IPS-NIHi7 (cell line): Measurements from ENCODE around the gene CDC25A.
"Not testable (repeated sequence)": the region's sequence is repeated elsewhere in the genome, so short reads cannot be mapped to it uniquely, and the experiment has no call there.

Experiments
- DNase-seq: peaks from one replicate; pipeline ENCODE4 v3.0.0; 2012; ENCODE audit warnings: mixed read lengths; ENCODE audit errors: extremely low spot score

Gene CDC25A

DNA sequence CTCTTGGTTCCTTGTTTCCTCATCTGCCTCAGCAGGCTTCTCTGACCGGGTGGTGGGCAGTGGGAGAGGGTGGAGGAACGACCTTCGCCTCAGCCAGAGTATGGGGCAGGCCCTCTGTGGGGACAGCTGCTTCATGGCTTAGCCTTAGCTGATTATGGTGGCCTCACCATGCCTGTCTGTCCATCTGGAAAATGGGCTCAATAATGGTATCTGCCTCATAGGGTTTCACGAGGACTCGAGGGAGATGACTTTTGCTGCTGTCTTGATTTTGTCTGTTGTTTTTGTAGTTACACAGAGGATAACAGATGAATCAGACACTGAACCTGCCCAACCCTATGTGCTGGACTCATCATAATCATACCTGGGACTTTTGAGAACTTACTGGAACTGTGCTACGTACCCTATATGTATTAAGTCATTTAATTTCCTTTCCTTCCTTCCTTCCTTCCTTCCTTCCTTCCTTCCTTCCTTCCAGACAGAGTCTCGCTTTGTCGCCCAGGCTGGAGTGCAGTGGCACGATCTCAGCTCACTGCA, 46.5 kb downstream of the CDC25A start:
- DNase-seq, result no peak

DNA sequence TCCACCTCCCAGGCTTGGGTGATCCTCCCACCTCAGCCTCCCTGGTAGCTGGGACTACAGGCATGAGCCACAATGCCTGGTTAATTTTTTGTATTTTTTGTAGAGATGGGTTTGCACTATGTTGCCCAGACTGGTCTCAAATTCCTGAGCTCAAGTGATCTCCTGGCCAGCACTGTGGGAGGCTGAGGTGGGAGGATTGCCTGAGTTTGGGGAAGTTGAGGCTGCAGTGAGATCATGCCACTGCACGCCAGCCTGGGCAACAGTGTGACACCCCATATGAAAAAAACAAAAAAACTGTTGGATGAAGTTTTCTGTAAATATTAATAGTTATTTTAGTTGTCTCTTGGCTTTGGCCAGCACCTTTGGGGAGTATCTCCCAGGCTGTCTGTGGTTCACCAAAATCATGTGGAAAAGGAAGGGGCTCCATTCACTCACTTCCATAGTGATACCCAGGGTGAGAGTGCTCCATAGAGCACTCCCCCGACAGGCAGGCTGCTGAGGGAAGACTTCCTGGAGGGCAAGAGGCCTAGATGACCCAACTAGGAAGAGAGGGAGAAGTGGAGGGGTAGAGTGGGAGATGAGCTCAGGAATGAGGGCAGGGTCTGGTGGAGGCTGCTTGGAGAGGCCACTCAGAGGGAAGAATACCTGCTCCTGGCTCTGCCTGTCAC, 47.1 kb downstream of the CDC25A start:
- no peak for DNase-seq

DNA sequence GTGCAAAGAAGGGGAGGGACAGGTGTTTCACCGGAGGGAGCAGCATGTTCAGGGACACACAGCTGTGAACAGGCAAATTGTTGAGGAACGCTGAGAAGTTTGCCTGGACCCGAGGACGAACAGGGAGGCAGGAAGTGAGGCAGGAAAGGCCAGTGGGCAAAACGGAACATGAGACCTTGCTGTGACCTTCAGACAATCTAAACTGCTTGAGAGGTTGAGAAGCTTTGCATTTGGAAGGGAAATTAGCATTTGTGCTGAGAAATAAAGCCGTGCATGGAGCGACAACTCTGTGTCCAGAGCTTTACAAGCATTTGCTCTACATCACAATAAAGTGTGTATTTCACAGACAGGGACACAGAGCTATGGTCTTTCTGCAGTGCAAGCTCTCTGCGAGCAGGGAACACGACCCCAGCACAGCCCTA, 47.9 kb downstream of the CDC25A start:
- no peak for DNase-seq

DNA sequence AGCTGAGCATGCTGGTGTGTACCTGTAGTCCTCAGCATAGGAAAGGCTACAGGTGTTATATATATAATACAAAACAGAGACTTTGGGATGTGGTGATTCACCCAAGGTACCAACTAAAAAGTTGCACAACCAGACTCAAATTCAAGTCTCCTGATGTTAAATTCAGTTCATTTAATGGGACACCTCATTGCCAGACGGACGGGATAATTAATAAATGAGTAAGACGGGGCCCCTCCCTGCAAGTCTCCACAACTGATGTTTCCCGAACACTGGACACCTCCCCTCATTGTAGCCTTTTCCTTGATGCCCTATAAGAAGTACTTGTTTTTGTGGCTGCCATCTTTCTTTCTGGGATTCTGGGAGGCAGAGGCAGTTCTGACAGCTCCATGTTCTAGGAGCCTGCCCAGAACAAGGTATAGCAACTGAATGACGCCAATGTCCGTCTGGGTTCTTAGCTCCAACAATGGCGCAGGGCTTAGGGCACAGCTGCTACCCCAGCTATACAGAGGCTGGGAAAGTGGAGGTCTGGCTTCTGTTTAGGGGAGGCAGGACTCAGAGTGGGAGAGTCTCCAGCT, 50.7 kb downstream of the CDC25A start:
- DNase-seq, result no peak

DNA sequence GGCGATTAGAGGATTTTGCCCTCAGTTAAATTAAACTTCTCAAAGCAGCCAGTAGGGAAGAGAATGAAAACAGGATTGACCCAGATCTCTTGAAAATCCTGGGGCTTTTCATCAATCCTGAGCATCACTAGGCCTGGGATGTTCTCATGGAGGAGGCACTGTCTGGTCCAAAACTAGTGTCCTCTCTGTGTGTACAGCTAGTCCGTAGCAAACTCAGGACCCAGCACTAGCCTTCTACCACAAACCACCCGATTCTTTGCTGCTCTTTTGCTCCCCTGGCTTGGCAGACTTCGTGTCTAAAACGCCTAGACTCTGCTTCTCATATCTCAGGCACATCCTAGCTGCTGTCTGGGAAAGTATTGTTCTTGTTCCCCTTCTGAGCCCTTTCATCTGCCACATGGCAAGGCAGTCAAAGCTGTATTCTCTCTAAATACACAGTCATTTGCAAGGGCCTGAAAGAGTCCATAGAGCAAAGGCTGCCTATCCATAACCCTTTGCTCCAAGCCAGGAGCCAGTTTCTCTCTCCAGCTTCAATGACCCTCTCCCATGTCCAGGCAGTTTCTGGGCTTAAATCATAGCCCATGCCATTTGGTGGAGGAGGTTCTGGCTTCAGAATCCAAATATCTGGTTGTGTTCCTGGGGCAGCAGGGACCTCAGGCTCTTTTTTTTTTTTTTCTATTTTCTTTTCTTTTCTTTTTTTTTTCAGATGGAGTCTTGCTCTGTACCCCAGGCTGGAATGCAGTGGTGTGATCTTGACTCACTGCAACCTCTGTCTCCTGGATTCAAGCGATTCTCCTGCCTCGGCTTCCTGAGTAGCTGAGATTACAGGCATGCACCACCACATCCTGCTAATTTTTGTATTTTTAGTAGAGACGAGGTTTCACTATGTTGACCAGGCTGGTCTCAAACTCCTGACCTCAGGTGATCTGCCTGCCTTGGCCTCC, 52.4 kb downstream of the CDC25A start:
- no peak for DNase-seq

DNA sequence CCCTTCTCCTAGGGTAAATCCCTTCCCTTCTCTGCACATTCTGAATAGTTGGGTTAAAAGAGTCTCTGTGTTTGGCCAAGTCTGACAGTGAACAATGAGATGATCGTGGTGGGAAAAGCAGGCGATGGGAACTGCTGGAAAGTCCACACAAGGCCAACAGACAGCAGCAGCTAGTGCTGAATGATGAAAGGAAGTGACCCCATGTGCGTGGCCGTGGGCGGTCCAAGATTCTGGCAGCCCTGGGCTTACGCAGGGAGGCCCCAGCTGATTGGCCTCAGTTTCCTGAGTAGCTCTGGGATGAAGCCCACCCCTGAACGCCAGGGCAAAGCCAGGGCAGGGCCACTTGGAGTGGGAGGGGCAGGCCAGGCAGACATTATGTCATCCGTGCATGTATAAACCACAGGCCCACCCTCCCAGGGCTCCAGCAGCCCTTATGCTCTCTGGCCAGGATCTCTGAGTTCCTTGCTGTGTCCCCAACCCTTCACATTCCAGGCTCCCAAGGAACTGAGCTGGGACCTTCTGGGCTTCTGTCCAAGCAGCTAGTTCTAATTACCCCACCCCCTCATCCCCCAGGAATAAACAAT, 57.8 kb downstream of the CDC25A start:
- no peak for DNase-seq

DNA sequence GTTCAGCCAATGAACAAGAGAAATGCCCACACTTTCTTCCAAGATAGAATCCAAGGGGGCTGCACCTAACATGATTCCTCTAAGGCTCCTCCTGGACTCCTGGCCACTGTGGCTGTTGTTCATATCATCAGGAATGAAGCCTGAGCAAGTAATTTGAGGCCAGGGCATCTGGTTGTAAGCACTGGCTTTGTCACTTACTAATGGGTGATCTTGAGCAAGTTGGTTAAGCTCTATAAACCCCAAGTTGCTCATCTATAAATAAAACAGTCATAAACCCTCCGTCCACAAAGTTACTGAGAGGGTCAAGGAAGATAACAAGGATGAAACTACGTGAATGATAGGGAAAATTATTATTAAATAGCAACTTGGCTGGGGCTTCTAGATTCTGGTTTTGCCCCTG, 58.3 kb downstream of the CDC25A start:
- no peak for DNase-seq

DNA sequence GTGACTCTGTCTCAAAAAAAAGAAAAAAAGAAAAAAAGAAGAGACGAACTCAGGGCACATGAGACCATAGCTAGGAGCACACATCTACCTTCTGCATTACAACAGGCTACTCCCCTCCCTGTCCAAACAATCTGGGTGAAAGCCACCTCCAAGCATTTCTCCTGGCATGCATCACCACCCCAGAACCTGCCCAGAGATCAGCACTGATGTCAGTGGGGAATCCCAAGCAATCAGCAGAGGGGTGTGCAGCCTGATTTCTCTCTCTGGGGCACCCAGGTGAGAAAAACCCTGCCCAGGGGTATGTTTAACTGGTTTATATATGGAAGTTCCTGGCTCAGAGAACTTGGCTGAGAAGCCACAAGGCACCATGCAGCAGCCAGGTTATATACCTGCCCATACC, 59.4 kb downstream of the CDC25A start:
- no peak for DNase-seq

DNA sequence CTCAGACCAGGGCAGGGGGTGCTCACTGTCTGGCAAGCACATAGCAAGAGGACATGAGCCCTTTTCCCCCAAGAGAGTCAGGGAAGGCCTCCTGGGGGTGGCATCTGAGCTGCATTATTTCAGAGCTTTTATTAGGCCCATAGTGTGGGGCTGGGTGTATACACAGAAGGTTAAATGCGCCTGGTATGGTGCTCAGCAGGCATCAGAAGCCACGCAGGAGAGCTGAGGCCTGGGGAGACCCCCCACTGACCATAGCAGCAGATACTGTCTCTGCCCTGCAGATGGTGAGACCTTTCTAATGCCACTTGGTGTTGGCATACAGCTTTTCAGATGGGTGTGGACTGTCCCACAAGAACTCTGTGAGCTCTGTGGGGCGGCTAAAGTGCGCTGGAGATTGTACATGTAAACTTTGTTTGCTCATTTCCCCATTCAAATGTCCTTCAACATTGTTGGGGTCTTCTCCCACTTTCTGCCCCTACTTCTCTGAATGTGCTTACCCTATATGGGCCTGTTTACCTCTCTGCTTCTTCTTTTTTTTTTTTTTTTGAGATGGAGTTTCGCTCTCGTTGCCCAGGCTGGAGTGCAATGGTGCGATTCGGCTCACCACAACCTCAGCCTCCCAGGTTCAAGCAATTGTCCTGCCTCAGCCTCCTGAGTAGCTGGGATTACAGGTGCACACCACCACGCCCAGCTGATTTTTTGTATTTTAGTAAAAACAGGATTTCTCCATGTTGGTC, 62.2 kb downstream of the CDC25A start:
- no peak for DNase-seq

DNA sequence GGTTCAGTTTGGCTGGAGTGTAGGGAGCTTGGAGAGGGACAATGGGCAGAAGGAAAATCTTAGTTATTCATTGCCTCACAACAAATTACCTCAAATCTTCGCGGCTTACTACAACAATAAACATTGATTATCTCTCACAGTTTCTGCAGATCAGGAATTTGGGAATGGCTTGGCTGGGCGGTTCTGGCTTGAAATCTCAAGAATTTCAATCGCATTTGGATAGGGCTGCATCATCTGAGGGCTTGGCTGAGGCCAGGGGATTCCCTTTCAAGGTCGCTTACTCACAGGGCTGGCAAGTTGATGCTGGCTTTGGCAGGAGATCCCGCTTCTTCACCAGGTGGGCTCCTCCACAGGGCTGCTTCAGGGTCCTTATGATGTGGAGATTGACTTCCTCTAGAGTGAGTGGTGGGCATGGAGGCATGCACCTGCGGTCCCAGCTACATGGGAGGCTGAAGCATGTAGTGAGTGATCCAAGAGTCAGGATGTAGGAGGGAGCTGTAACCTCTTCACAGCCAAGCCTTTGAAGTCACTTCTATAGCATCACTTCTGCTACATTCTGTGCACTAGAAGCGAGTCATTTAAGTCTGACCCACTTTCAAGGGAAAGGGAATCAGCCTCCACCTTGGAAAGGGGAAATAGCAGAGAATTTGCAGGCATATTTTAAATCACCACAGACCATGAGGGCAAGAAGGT, 63.1 kb downstream of the CDC25A start:
- no peak for DNase-seq

DNA sequence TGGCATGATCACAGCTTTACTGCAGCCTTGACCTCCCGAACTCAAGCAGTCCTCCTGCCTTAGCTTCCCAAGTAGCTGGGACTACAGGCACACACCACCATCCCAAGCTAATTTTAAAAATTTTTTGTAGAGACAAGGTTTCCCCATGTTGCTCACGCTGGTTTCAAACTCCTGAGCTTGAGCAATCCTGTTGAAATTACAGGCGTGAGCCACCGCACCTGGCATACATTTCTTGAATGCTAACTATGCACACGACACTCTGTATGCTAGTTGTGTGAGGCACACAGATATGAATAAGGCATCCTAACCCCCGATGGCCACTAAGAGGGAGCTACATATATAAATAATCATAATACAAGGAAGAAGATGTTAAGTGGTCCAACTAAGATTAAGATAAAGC, 64.9 kb downstream of the CDC25A start:
- DNase-seq, result no peak

DNA sequence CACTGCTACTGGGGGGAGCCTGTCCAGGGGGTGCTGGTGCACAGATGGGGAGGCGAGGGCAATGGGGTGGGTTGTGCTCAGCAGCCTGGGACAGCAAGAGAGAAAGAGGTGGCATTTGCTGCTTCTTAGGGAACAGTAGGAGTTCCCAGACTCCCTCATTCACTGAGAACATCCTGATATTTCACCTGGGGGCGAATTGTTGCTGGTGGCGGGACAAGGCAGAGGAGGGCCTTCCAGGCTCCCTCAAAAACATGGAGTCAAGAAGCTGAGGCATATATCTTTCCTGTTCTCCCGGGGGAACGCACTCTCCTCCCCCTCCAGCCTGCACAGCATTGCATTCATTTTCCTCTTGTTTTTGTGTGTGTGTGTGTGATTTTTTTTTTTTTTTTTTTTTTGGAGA, 65.7 kb downstream of the CDC25A start:
- no peak for DNase-seq

DNA sequence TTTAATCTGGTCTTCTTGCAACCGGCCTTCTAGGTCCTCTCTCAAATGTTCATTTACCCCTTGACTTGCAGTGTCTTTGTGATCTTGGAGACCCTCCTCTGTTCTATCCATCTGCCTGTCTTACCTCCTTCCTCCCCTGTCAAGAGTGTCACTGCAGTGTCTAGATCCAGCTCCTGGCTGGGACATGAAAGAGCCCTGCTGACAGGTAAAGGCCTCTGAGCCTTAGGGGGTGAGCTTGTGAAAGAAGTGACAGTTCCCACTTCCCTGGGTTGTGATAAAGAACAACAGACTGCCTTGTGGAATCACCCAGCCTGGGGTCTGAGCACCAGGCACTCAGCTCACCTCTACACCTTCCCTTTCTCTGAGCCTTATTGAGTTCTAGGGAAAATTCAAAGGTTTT, 68.0 kb downstream of the CDC25A start:
- no peak for DNase-seq

DNA sequence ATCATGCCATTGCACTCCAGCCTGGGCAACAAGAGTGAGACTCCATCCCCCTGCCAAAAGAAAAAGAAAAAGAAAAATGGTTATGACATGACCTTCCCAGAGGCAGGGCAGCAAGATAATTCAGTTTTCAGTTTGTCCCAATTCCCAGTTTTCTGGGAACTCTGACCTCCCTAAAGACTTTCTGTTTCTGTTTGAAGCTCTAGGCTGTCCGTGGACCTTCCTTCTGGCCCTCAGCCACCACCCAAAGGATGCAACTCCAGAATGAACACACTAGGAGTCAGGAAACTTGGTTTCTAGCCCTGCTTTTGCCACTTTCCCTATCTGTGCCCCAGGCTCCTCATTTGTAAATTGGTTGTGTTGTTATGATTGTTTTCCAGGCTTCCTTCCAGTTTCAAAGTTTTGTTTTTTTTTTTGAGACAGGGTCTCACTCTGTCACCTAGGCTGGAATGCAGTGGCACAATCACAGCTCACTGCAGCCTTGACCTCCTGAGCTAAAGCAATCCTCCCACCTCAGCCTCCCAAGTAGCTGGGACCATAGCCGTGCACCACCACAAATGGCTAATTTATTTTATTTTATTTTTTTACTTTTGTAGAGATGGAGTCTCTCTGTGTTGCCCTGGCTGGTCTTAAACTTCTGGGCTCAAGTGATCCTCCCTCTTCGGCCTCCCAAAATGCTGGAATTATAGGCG, 68.6 kb downstream of the CDC25A start:
- no peak for DNase-seq

DNA sequence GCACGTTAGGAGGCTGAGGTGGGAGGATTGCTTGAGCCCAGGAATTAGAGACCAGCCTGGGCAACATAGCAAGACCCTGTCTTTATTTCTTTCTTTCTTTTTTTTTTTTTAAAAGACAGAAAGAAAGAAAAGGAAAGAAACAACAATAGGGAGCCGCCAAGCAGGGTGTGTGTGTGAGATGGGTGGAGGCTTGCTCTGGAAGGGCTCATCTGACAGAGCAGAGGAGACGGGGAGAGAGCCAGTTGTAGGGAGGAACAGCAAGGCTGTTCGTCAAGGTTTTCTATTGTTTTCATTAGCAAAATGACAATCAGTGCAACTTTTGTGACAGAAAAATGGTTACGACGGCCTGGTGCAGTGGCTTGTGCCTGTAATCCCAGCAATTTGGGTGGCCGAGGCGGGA, 69.3 kb downstream of the CDC25A start:
- no peak for DNase-seq

DNA sequence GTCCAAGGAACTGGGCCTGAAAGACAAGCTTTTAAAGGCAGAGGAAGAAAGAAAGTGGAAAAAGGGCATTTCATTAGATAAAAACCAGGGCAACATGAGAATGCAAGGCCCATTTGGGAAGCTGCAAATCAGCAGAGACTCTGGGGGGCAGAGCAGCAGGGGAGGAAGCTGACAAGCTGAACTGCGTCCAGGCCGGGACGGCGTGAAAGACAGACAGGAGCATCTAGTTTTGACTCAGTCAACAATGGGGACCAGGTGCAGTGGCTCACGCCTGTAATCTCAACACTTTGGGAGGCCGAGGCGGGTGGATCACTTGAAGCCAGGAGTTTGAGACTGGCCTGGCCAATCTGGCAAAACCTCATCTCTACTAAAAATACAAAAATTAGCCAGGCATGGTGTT, 69.9 kb downstream of the CDC25A start:
- DNase-seq, result no peak

DNA sequence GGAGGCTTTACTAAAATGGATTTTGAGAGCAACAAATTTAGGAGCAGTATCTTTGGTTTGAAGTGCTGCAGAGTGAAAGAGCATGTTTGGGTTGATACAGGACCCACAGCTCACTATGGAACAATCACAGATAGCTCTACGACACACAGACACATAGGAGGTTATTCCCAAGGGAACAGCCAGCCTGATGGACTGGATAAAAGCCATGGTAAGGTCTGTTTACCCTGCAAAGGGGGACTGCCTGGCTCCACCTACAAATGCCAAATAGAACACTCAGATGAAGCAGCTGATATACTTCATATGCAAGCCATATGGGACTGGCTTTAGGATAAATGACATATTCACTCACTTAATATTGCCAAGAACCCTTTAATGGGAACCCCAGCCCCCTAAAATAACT, 75.4 kb downstream of the CDC25A start:
- no peak for DNase-seq

DNA sequence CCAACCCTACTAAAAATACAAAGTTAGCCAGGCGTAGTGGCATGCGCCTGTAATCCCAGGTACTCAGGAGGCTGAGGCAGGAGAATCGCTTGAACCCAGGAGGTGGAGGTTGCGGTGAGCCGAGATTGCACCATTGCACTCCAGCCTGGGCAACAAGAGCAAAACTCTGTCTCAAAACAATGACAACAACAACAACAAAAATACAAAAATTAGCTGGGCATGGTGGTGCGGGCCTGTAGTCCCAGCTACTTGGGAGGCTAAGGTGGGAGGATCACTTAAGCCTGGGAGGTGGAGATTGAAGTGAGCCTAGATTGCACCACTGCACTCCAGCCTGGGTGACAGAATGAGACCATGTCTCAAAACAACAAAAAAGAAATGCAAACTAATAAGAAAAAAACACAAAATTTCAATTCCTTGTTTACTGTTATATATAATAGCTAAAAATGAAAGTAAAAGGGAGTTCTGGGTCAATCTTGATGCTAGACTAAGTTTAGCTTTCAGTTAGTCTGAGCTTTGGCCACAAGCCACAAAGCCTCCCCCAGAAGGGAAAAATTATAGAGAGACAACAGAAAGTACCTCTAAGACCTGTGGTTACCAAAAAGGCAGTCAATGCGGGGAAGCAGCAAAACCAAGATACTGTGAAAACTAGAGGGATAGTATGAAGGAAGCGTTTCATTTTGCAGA, 76.0 kb downstream of the CDC25A start:
- not testable (repeated sequence) for DNase-seq

DNA sequence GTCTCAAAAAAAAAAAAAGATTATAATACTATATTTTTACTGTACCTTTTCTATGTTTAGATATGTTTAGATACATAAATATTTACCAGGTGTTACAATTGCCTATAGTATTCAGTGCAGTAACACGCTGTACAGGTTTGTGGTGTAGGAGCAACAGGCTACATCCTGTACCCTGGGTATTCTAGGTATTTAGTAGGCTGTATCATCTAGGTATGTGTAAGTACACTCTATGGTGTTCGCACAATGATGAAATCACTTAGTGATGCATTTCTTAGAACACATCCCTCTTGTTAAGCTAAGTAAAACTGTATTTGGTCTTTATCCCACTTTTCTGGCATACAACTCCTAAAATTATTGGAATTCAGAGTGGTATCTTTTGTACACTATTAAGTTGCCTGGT, 77.8 kb downstream of the CDC25A start:
- no peak for DNase-seq

DNA sequence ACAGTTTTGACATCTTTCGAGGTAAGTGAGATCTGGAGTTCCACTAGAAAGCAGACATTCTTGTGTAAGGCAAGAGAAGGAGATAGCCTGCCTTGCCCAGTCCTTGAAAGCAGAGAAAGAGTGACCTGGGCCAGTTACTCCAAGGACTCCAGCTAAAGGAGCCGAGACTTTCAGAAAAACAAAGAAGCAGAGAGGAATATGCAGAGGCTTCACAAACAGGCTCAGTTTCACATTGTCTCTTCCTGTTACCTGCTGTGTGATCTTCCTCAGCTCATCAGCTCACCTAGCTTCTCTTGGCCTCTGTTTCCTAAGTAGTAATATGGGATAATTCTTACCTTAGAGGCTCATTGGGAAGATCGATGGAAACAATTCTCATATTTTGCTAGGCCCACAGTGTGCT, 81.0 kb downstream of the CDC25A start:
- peak; percentile 33 for DNase-seq
